ENCODE measurements around the gene CHI3L1. TPM values are rescaled to one million over a fixed set of nuclear protein-coding genes. Genes with fewer than 3 reads are reported as not detected.

The CHI3L1 gene
- total and polyA plus RNA-seq, 2 experiments from 2014 or later: 0.22 to 0.23 TPM

DNA sequence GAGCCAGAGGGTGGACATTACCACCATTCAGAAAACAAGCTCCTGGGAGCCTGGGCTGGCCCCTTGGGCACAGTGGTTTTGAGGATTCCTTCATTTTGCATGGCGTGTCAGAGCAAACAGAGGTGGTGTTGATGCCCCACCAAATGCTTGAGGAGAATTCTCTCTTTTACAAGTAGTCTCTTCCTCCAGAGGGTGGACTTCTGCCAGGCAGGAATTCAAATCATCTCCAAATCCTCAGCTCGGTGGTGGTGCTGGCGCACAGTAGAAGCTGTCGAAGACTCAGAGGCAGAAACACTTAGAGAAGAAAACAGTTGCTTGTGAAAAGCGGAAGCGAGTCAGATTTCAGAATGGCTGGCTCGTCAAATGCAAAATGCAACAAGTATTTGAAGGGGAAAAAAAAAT is 3.4 kb upstream of the CHI3L1 start:
- DNase-seq: no peak
- Histone ChIP-seq H3K36me3 (ENCODE audit: low read depth) (no peaks in the 10 kb centered on the region), H2AFZ (no peak overlapping the region), H3K9me2 (ENCODE audit: insufficient read depth) (no peaks in the 10 kb centered on the region), H3K27ac (no peak overlapping the region), H3F3A (ENCODE audit: insufficient read depth) (no peaks in the 10 kb centered on the region), H3K27me3 (replicated peaks; ENCODE audit: insufficient read depth) (no peaks in the 10 kb centered on the region), H3K4me2 (ENCODE audit: unreplicated experiment) (no peak overlapping the region), H3K9me3 (ENCODE audit: low read depth) (no peaks in the 10 kb centered on the region), H3K9ac (no peak overlapping the region), H3K4me1 (ENCODE audit: insufficient read depth) (no peaks in the 10 kb centered on the region), H3K79me2 (ENCODE audit: insufficient read depth) (no peaks in the 10 kb centered on the region), H4K20me1 (ENCODE audit: insufficient read depth) (no peaks in the 10 kb centered on the region), H3K4me3 (no peak overlapping the region)
- TF ChIP-seq EZH2phosphoT487 (IDR thresholded peaks at IDR 0.05; ENCODE audit: insufficient read depth, low read depth) (no peak), EZH2 (IDR thresholded peaks at IDR 0.05; ENCODE audit: insufficient read depth, poor library complexity, severe bottlenecking) (no peak)
- 69 to 74% methylated on average over 7 of the region's 7 CpGs for WGBS, 2 experiments (ENCODE audit: low coverage in 1 of 2, low lambda C conversion rate in 2 of 2, missing lambda C conversion rate in 2 of 2)
- in situ Hi-C loops (cut with MboI): no loop called here

DNA sequence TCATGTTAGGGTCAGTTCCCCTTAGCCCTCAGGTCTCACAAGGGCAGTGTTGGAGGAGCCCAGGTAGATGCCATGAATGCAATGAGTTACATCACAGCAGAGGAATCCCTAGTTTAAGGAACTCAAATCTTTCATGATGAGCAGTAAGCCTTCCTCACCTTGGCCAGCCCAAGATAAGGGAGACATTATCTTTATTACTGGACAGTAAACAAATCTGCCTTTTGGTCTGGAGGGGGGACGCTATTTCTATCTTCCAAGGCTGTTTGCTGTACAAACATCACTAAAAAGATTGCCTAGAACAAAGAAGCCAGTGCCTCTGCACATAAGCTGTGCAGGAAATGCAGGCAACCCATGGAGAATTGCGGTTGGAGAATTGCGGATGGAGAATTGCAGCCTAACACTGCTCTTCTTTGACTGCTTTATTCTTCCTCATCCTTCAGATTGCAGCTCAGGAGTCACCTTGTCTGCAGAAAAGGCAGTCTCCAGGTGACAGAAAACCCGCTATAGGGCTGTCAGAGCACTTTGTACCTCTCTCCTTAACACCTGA is 2.3 kb upstream of the CHI3L1 start:
- H3K9me3 ChIP-seq (ENCODE audit: low read depth): no peaks in the 10 kb centered on the region
- no peak overlapping the region for H2AFZ ChIP-seq
- H3K79me2 ChIP-seq (ENCODE audit: insufficient read depth): no peaks in the 10 kb centered on the region
- no peaks in the 10 kb centered on the region for H3K36me3 ChIP-seq (ENCODE audit: low read depth)
- in situ Hi-C loops (cut with MboI): no loop called here
- no peaks in the 10 kb centered on the region for H4K20me1 ChIP-seq (ENCODE audit: insufficient read depth)
- TF ChIP-seq EZH2phosphoT487 (IDR thresholded peaks at IDR 0.05; ENCODE audit: insufficient read depth, low read depth) (no peak), EZH2 (IDR thresholded peaks at IDR 0.05; ENCODE audit: insufficient read depth, poor library complexity, severe bottlenecking) (no peak)
- DNase-seq: no peak
- H3K4me1 ChIP-seq (ENCODE audit: insufficient read depth): no peaks in the 10 kb centered on the region
- WGBS, 2 experiments (ENCODE audit: low coverage in 1 of 2, low lambda C conversion rate in 2 of 2, missing lambda C conversion rate in 2 of 2): 81 to 86% methylated on average over 4 of the region's 4 CpGs
- H3F3A ChIP-seq (ENCODE audit: insufficient read depth): no peaks in the 10 kb centered on the region
- H3K9me2 ChIP-seq (ENCODE audit: insufficient read depth): no peaks in the 10 kb centered on the region
- no peak overlapping the region for H3K4me2 ChIP-seq (ENCODE audit: unreplicated experiment)
- no peak overlapping the region for H3K4me3 ChIP-seq
- no peaks in the 10 kb centered on the region for H3K27me3 ChIP-seq (replicated peaks; ENCODE audit: insufficient read depth)
- H3K27ac ChIP-seq: no peak overlapping the region
- H3K9ac ChIP-seq: no peak overlapping the region

DNA sequence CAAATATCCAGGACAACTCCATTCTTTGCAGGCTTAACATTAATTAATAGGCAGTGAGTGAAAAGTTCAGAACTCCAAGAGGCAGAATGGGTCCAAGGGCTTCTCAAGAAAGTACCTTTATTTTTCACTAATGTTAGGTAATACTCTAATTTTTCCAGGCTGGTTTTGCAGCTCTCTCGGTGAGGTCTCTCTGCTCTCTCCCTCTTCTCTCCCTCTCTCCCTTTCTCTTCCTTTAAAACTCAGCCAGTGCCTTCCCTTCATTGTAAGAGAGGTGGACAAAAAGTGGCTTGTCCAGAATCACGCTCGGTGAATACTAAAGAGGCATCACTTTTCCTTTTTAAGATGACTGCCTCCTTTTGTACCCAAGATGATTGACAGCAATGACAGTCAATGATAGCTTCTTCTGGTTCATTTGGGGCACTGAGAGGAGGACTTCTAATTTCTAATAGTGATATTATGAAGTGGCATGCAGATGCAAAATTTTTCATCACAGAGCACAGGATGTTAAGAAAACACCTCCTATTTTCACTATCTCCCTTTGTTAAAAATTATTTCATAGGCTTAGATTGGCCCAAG is 1.3 kb upstream of the CHI3L1 start:
- H3K4me1 ChIP-seq (ENCODE audit: insufficient read depth): no peaks in the 10 kb centered on the region
- WGBS, 2 experiments (ENCODE audit: low coverage in 1 of 2, low lambda C conversion rate in 2 of 2, missing lambda C conversion rate in 2 of 2): 89 to 93% methylated on average over 3 of the region's 3 CpGs
- no peak overlapping the region for H3K9ac ChIP-seq
- H3F3A ChIP-seq (ENCODE audit: insufficient read depth): no peaks in the 10 kb centered on the region
- no peaks in the 10 kb centered on the region for H3K9me3 ChIP-seq (ENCODE audit: low read depth)
- in situ Hi-C loops (cut with MboI): no loop called here
- H2AFZ ChIP-seq: no peak overlapping the region
- no peaks in the 10 kb centered on the region for H4K20me1 ChIP-seq (ENCODE audit: insufficient read depth)
- no peak overlapping the region for H3K4me3 ChIP-seq
- H3K27ac ChIP-seq: no peak overlapping the region
- no peak for DNase-seq
- no peaks in the 10 kb centered on the region for H3K36me3 ChIP-seq (ENCODE audit: low read depth)
- H3K27me3 ChIP-seq (replicated peaks; ENCODE audit: insufficient read depth): no peaks in the 10 kb centered on the region
- H3K79me2 ChIP-seq (ENCODE audit: insufficient read depth): no peaks in the 10 kb centered on the region
- H3K4me2 ChIP-seq (ENCODE audit: unreplicated experiment): no peak overlapping the region
- TF ChIP-seq EZH2 (IDR thresholded peaks at IDR 0.05; ENCODE audit: insufficient read depth, poor library complexity, severe bottlenecking) (no peak), EZH2phosphoT487 (IDR thresholded peaks at IDR 0.05; ENCODE audit: insufficient read depth, low read depth) (no peak)
- no peaks in the 10 kb centered on the region for H3K9me2 ChIP-seq (ENCODE audit: insufficient read depth)

GRCh38 chr1:203187304-203187685 is 791 bp upstream of the CHI3L1 start:
- H3K9ac ChIP-seq: no peak overlapping the region
- WGBS, 2 experiments (ENCODE audit: low coverage in 1 of 2, low lambda C conversion rate in 2 of 2, missing lambda C conversion rate in 2 of 2): 44 to 45% methylated on average over 7 of the region's 7 CpGs
- H2AFZ ChIP-seq: no peak overlapping the region

More at GRCh38 chr1:203187304-203187685, 791 bp upstream of the CHI3L1 start:
- Histone ChIP-seq H3K4me1 (ENCODE audit: insufficient read depth) (no peaks in the 10 kb centered on the region), H3F3A (ENCODE audit: insufficient read depth) (no peaks in the 10 kb centered on the region), H3K27me3 (replicated peaks; ENCODE audit: insufficient read depth) (no peaks in the 10 kb centered on the region), H3K9me2 (ENCODE audit: insufficient read depth) (no peaks in the 10 kb centered on the region), H3K27ac (no peak overlapping the region), H3K36me3 (ENCODE audit: low read depth) (no peaks in the 10 kb centered on the region), H4K20me1 (ENCODE audit: insufficient read depth) (no peaks in the 10 kb centered on the region), H3K4me2 (ENCODE audit: unreplicated experiment) (no peak overlapping the region), H3K9me3 (ENCODE audit: low read depth) (no peaks in the 10 kb centered on the region), H3K4me3 (no peak overlapping the region), H3K79me2 (ENCODE audit: insufficient read depth) (no peaks in the 10 kb centered on the region)
- in situ Hi-C loops (cut with MboI): no loop called here
- no peak for DNase-seq
- TF ChIP-seq EZH2 (IDR thresholded peaks at IDR 0.05; ENCODE audit: insufficient read depth, poor library complexity, severe bottlenecking) (no peak), EZH2phosphoT487 (IDR thresholded peaks at IDR 0.05; ENCODE audit: insufficient read depth, low read depth) (no peak)

Data from GM23248 (cell line).